ENCODE data around the gene ITFG1. TPM values are rescaled to one million over a fixed set of nuclear protein-coding genes. Genes with fewer than 3 reads are reported as not detected.

ITFG1 gene
- 58.6 and 68.7 TPM in 2 replicates for total RNA-seq

- Histone ChIP-seq H4K20me1 (ENCODE audit: insufficient read depth, low read length) (no peaks in the 10 kb centered on the region), H3K4me1 (ENCODE audit: insufficient read depth, low read length) (peaks cover 13% of the 10 kb centered on the region), H3K4me2 (ENCODE audit: insufficient read depth, low read length) (peak within 1 kb of the TSS; percentile 92), H3K4me3 (ENCODE audit: insufficient read depth, low read length) (peak within 1 kb of the TSS; percentile 81), H3K27ac (ENCODE audit: low read depth, low read length) (peak within 1 kb of the TSS; percentile 93), H3K27me3 (ENCODE audit: insufficient read depth, low read length) (no peaks in the 10 kb centered on the region), H2AFZ (ENCODE audit: low read length) (peak within 1 kb of the TSS; percentile 94), H3K36me3 (ENCODE audit: insufficient read depth, low read length) (peaks cover 12% of the 10 kb centered on the region), H3K79me2 (ENCODE audit: insufficient read depth, low read length) (peaks cover 52% of the 10 kb centered on the region), H3K9me3 (ENCODE audit: low read depth, low read length) (no peaks in the 10 kb centered on the region)
- no peak for TF ChIP-seq CTCF (IDR thresholded peaks at IDR 0.05; ENCODE audit: extremely low read depth, low read depth, low read length)
- DNase-seq (ENCODE audit: insufficient read length, low spot score, missing footprints): peak; percentile 95
Observed at GRCh38 chr16:47460711-47461597, at the start of gene ITFG1, which contains the start of gene PHKB. TSS of gene ITFG1 (minus strand) at chr16:47461063. CDS start at chr16:47461045, 18 bp downstream. TSS of gene PHKB (plus strand) at chr16:47461331. CDS start at chr16:47461351, 20 bp downstream.

GRCh38 chr16:47507701-47508100 lies 46.8 kb upstream of the ITFG1 start:
- TF ChIP-seq CTCF (IDR thresholded peaks at IDR 0.05; ENCODE audit: extremely low read depth, low read depth, low read length): no peak
- H2AFZ ChIP-seq (ENCODE audit: low read length): no peak overlapping the region
- H3K4me2 ChIP-seq (ENCODE audit: insufficient read depth, low read length): no peak overlapping the region
- H4K20me1 ChIP-seq (ENCODE audit: insufficient read depth, low read length): no peaks in the 10 kb centered on the region
- no peaks in the 10 kb centered on the region for H3K27me3 ChIP-seq (ENCODE audit: insufficient read depth, low read length)
- no peak overlapping the region for H3K27ac ChIP-seq (ENCODE audit: low read depth, low read length)
- DNase-seq (ENCODE audit: insufficient read length, low spot score, missing footprints): no peak
- H3K79me2 ChIP-seq (ENCODE audit: insufficient read depth, low read length): no peaks in the 10 kb centered on the region
- no peak overlapping the region for H3K4me3 ChIP-seq (ENCODE audit: insufficient read depth, low read length)
- peaks cover 25% of the 10 kb centered on the region for H3K36me3 ChIP-seq (ENCODE audit: insufficient read depth, low read length)
- H3K9me3 ChIP-seq (ENCODE audit: low read depth, low read length): no peaks in the 10 kb centered on the region
- H3K4me1 ChIP-seq (ENCODE audit: insufficient read depth, low read length): no peaks in the 10 kb centered on the region

- no peak for DNase-seq (ENCODE audit: insufficient read length, low spot score, missing footprints)
- no peaks in the 10 kb centered on the region for H4K20me1 ChIP-seq (ENCODE audit: insufficient read depth, low read length)
- TF ChIP-seq CTCF (IDR thresholded peaks at IDR 0.05; ENCODE audit: extremely low read depth, low read depth, low read length): no peak
Observed at GRCh38 chr16:47506800-47507199, 45.9 kb upstream of the ITFG1 start.

GRCh38 chr16:47504599-47504998 lies 43.7 kb upstream of the ITFG1 start:
- Histone ChIP-seq H3K9me3 (ENCODE audit: low read depth, low read length) (no peaks in the 10 kb centered on the region), H3K79me2 (ENCODE audit: insufficient read depth, low read length) (no peaks in the 10 kb centered on the region), H3K27me3 (ENCODE audit: insufficient read depth, low read length) (no peaks in the 10 kb centered on the region), H3K4me1 (ENCODE audit: insufficient read depth, low read length) (no peaks in the 10 kb centered on the region), H3K36me3 (ENCODE audit: insufficient read depth, low read length) (peaks cover 18% of the 10 kb centered on the region), H2AFZ (ENCODE audit: low read length) (no peak overlapping the region), H3K27ac (ENCODE audit: low read depth, low read length) (no peak overlapping the region), H4K20me1 (ENCODE audit: insufficient read depth, low read length) (no peaks in the 10 kb centered on the region), H3K4me3 (ENCODE audit: insufficient read depth, low read length) (no peak overlapping the region), H3K4me2 (ENCODE audit: insufficient read depth, low read length) (no peak overlapping the region)
- TF ChIP-seq CTCF (IDR thresholded peaks at IDR 0.05; ENCODE audit: extremely low read depth, low read depth, low read length): no peak
- no peak for DNase-seq (ENCODE audit: insufficient read length, low spot score, missing footprints)

More at GRCh38 chr16:47506800-47507199, 45.9 kb upstream of the ITFG1 start:
- Histone ChIP-seq H3K36me3 (ENCODE audit: insufficient read depth, low read length) (peaks cover 20% of the 10 kb centered on the region), H3K27ac (ENCODE audit: low read depth, low read length) (no peak overlapping the region), H3K27me3 (ENCODE audit: insufficient read depth, low read length) (no peaks in the 10 kb centered on the region), H3K4me3 (ENCODE audit: insufficient read depth, low read length) (no peak overlapping the region), H3K4me2 (ENCODE audit: insufficient read depth, low read length) (no peak overlapping the region), H3K79me2 (ENCODE audit: insufficient read depth, low read length) (no peaks in the 10 kb centered on the region), H3K4me1 (ENCODE audit: insufficient read depth, low read length) (no peaks in the 10 kb centered on the region), H2AFZ (ENCODE audit: low read length) (no peak overlapping the region), H3K9me3 (ENCODE audit: low read depth, low read length) (no peaks in the 10 kb centered on the region)

Measured in osteoblast (primary cell).